GM12864 (cell line): ENCODE measurements around the gene MED15.

Experiments used
- DNase-seq: peaks from one replicate; pipeline ENCODE4 v3.0.0-alpha.2; 2011; ENCODE audit warnings: low read depth
- H3K4me3 ChIP-seq: 2 replicates; pipeline ENCODE4 v1.5.1; 2011; ENCODE audit warnings: mild to moderate bottlenecking, low read depth, low read length, control low read depth
- TF ChIP-seq, protein P1 (sequence below): IDR thresholded peaks from 2 replicates; pipeline ENCODE4 v1.5.1; 2011; ENCODE audit warnings: low read depth, mild to moderate bottlenecking, moderate library complexity, low read length, control low read depth, inconsistent platforms; ENCODE audit errors: missing control alignments

Gene MED15

DNA sequence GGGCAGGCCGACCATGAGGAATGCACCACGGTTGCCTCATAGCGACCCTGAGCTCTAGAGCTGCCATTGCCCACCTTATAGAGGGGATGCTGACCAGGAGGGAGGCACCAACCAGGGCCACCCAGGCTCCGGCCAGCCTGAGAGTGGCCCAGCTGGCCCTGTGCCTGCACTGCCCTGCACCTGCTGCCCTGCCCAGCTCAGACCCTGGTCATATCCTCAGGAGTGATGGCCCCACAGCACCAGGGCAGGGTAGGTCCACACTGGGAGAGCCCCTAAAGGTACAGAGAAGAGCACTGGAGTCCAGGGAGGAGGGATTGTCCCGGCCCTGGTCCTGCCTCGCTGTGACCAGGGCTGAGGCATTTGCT lies 127.8 kb downstream of the MED15 start:
- TF ChIP-seq, protein P1, sequence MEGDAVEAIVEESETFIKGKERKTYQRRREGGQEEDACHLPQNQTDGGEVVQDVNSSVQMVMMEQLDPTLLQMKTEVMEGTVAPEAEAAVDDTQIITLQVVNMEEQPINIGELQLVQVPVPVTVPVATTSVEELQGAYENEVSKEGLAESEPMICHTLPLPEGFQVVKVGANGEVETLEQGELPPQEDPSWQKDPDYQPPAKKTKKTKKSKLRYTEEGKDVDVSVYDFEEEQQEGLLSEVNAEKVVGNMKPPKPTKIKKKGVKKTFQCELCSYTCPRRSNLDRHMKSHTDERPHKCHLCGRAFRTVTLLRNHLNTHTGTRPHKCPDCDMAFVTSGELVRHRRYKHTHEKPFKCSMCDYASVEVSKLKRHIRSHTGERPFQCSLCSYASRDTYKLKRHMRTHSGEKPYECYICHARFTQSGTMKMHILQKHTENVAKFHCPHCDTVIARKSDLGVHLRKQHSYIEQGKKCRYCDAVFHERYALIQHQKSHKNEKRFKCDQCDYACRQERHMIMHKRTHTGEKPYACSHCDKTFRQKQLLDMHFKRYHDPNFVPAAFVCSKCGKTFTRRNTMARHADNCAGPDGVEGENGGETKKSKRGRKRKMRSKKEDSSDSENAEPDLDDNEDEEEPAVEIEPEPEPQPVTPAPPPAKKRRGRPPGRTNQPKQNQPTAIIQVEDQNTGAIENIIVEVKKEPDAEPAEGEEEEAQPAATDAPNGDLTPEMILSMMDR = no peak
- no peak overlapping the region for H3K4me3 ChIP-seq
- no peak for DNase-seq

DNA sequence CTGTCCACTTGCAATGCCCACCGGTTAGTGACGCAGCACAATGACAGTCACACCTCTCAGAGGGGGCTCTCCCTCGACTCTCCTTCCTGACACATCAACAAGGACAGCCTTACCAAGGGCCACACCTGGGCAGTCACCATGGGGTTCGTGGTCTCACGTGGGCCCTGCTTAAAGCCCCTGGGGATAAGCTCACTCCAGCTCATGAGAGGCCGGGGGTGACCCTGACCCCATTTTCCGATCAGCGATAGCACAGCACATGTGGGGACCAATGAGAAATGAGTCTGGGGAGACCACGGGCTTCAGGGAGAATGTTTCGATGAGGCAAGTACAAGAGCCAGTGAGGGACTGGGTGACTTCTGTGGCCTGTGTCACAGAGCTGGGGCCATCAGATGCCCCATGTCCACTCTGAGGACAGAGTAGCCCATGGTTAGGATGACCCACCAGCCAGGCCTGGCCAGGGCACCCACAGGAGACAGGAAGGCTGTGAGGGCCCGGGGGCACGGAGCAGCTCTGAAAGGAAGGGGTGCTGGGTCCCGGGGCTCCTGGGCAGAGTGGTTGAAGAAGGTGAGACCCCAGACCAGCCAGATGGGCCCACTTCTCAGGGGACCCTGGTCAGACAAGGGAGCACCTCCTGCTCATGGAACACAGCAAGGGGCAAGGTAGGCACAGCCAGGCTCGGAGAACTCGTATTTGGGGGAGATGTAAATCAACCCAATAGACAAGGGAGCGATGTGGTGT lies 128.8 kb downstream of the MED15 start:
- H3K4me3 ChIP-seq = no peak overlapping the region
- no peak for DNase-seq
- TF ChIP-seq, protein P1 = no peak

DNA sequence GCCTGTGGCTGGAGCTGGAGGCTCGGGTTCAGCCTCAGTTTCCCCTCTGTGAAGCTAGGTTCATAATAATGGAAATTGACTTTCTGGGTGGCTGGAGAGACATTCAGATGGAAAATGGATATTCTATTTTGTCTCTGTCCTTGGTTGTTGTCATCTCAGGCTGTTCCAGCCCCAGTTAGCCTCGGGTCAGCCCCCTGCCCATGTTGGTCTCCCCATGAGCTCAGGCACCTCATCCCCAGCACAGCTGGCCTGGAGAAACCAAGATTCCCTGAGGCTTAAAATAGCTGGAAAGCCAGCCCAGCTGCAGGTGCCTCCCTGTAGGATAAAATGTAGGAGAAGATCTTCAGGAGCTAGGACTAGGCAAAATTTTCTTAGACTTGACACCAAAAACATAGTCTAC lies 129.5 kb downstream of the MED15 start:
- TF ChIP-seq, protein P1 = no peak
- DNase-seq = no peak
- no peak overlapping the region for H3K4me3 ChIP-seq
